Activated effector memory CD4-positive, alpha-beta T cell treated with Interleukin-2 at 50 U/mL for 16 hours (primary cell): ENCODE measurements around the gene DPEP3.
A peak's percentile ranks its signal among the peaks of the same experiment; 100 is the strongest.
"Not testable (repeated sequence)": the region's sequence is repeated elsewhere in the genome, so short reads cannot be mapped to it uniquely, and the experiment has no call there.

ENCODE experiments used
- DNase-seq: peaks from one replicate; pipeline ENCODE4 v3.0.0-alpha.2; 2020

DPEP3 gene

DNA sequence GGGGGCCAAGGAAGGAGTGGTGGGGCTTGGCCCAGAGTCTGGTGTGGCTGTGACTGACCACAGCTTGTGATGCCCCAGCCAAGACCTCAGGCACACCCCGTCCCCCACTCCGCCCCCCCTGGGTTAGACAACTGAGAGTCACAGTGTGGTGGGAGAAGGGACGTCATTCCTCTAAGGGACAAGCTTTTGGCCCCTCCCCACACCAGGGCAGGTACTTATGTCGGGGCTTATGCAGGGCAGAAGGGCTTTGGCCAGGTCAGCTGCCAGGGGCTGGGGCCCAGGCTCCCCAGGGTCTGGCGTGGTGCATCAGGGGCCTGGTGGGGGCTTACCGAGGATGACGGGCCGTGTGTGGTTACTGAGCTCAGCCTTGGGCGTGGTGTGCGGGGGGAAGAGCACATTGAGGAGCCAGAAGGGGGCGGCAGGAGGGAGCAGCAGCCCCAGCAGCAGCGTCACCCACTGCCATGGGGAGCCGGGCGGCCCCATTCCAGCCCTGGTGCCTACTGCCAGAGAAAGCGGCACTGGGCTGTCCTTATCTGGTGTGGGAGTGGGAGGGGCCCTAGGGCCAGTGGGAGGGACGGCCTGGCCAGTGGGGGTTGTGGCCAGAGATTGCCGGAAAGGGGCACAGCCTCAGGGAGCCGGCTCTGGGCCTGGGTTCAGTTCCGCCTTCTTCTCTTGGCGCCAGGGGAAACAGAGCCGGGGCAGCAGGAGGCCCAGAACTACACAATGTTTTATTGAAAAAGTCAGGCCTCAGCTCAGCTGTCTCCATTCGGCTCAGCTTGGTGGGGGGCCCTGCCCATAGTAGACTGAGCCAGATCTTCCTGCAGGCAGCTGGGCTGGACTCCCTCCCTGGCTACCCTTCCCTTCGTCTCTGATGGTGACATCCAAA, 36.4 kb downstream of the DPEP3 start, which contains the start of gene LCAT:
LCAT (minus strand) TSS at position 502 of the 886 bp plus-strand sequence; CDS start at position 483, 19 bp downstream.
- no peak for DNase-seq

DNA sequence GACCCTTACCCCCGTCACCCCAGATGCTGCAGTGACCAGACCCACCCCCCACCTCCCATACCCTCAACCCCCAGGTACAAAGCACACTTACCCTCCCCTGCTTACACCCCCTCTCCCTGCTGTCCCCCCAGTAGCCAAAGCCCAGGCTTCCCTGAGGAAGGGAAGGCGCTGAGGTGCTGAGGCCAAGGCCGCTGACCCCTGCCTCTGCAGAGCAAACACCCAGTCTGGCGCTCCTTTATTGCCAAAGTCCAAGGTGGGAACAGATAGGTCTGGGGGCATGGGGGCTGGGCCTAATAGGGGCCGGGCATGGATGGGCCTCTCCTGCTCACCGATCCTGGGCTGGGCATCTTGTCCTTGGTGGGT, 37.1 kb downstream of the DPEP3 start:
- DNase-seq = no peak

DNA sequence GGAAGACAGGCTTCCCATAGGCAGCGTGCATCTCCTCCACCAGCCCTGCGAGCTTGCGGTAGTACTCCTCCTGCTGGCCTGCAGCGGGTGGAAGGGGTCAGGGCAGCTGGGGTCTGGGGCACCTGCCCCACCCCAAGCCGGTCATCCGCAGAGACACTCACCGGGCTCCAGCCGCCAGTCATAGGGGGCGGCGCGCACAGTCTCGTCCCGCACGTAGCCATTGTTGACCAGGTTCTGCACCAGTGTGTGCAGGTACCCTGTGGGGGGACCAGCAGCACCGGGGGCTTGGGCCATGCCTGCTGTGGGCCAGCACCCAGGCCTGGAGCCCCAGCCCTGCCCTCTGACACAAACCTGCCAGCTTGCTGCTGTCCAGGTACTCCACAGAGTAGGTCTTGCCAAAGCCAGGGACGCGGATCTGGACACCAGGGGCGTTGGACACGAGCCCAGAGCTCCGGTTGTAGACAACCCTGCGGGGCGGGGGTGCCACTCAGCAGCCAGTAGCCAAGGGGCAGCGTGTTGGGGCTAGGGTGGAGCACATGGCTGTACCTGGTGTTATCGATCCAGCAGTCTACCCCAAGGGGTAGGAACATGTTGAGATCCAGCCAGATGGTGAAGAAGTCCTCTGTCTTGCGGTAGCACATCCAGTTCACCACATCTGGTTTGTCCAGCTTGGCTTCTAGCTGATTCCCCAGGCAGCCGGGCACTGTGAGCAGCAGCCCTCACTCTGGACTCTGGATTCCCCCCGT, 37.6 kb downstream of the DPEP3 start:
- DNase-seq = no peak

DNA sequence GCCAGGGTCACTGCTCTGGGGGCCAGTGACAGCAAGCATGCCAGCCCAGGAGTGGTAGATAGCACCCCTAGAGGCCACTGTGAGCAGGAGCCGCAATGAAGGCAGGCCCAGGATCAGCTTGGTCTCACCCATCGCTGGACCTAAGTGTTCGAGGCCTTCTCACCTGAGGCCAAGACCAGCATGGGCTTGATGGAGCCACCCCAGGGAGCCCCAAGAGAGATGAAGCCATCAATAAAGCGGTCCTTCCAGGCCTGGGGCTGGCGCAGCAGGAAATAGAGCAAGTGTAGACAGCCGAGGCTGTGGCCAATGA, 38.1 kb downstream of the DPEP3 start:
- DNase-seq = no peak

DNA sequence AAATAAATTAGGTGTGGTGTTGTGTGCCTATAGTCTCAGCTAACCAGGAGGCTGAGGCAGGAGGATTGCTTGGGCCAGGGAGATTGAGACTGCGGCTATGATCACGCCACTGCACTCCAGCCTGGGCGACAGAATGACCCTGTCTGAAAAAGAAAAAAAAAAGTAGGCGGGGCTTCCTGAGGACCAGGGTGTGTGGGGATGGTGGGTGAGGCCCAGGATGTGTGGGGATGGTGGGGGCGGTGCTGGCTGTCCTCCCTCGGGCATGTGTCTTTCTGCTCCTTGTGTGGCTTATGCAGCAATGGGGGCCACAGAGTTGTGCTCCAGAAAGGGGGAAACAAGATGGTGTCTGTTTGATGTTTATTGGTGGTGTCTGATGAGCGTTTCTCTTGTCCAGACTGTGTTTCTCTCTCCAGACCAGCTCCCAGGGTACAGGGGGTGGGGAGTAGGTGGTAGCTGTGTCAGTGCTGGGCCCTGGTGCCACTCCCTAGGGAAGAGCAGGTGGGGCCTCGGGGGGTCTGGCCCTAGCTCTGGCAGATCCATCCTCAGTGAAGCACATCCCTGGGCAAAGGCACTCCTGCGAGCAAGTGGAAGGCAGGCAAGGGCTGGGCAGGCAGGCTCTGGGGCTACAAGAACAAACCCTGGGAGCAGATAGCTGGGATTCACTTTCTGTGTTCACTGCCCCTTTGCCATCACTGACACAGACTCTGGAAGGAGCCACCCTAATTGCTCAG, 38.7 kb downstream of the DPEP3 start:
- no peak for DNase-seq

DNA sequence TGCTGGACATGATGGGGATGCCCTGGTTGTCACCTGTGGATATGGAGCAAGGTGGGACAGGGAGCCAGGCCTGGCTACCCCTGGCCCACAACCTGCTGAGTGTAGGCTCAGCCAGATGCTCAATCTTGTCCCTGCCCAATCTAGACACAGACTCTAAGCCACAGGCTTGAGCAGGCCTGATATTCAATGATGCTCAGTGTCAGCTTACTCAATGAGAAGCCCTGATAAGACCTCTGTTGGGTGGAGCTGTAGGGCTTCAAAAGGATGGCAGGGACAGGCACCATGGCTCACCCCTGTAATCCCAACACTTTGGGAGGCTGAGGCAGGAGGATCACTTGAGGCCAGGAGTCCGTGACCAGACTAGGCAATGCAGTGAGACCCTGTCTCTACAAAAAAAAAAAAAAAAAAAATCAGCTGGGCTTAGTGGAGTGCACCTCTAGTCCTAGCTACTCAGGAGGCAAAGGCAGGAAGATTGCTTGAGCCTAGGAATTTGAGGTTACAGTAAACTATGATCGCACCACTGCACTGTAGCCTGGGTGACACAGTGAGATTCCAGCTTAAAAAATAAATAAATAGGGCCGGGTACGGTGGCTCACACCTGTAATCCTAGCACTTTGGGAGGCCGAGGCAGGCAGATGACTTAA, 39.7 kb downstream of the DPEP3 start:
- no peak for DNase-seq

DNA sequence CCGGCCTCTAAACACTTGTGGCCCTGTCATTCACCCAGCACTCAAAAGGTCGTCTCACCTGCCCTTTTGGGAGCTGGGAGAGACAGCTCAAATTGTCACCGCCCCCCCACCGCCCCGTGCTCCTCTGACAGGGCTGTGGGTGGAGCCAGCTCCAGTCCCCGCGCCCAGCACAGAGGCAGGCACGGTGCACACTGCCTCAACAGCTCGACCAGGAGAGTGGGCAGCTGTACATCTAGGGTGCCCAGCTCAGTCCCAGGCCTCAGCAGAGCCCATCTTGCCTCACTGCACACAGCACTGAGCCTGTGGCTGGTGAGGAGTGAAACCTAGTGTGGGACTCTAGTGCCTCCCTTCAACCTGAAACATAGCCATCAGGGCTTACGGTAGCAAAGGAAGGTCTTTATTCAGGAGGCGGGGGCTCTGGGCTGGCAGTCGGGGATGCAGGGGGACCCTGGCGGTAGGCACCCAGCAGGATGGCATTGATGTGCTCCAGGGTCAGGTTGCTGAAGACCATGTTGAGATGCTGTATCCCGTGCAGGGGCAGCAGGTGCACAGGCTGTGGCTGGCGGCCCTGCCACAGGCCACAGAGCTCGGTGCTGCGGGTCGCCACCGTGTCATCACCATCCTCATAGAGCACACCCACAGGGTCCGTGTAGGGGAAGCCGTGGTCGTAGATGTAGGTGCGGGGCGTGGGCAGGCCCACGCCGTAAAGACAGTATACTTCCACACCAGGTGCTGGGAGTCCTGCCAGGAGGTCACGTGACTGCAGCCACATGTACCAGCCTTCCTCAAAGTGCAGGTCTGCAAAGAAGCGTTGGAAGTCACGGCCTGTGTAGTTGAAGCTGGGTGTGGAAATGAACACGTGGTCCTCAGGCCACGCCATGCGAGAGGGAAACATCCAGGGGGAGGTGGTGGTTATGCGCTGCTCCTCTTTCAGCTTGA, 40.5 kb downstream of the DPEP3 start:
- DNase-seq = no peak

DNA sequence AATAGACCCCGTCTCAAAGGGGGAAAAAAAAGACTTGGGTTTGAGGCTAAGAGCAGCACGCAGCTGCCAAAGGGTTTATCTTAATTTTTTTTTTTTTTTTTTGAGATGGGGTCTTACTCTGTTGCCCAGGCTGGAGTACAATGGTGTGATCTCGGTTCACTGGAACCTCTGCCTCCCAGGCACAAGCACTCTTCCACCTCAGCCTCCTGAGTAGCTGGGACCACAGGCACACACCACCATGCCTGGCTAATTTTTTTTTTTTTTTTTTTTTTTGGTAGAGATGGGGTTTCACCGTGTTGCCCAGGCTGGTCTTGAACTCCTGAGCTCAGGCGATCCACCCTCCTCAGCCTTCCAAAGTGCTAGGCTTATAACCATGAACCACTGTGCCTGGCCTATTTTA, 42.6 kb downstream of the DPEP3 start:
- not testable (repeated sequence) for DNase-seq

DNA sequence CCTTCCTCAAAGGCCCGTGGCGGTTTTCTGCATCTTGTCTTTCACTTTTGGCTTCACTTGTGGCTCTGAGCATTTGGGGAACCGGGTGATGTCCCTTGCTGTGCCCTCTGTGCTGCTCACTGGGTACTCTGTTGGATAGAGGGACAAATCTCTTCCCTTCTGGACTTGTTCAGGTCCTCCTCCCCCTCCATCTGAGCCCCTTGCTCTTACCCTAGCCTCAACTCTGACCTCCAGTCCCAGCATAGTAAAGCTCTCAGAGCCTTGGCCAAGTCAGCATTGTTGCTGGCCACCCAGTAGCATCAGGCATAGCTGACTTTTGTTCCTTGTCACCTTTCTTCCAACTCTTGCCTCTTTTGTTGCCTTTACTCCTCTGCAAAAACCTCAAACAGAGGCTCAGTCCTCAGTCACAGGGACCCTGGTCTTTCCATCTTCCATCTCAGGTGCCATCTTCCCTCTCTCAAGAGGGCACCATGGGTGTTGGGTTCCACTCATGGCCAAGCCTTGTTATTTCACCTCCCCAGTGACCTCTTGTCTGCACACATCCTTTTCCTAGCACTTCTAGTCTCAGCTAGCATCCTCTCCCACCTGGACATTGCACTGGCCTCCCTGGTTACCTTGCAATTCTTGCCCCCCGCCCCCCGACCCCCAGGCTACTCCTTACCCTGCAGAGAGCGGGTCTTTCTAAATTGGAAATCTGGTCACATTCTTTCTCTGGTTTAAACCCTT, 43.3 kb downstream of the DPEP3 start:
- DNase-seq = peak; percentile 68

DNA sequence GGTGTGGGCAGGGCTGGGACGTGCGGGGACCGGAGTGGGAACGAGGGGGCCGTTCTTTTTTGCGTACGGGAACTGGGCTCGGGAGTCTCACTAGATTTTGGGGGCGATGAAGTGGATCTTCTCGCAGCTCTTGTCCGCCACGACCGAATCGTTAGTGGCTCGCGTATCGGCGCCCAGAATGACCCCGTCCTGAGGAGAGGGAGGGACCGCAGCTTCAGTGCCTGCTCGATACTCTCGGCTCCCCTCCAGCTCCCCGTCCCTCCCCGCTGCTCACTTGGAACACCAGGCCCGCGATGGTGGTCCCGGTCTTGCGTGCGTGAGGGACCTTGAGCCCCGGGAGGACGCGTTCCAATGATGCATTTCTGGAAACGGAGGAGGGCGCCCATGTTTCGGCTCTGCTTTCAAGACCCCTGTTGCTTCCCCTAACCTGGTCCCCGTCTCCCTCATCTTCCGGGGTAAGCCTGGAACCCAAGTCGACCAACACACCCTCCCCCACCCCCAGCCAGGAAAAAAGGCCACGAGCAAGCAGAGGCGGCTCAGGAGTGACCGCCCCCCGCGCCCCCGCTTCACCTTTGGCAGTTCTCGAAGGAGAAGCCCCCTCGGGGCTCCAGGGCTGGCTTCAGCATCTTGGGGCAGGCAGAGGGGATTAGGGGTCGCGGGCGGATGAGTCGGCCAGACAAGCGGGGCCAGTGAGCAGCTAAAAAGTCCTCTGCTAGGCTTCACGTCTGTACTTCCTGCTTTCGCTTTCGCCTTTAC, 44.0 kb downstream of the DPEP3 start, which contains the start of gene PSMB10:
PSMB10 (minus strand) TSS at position 727 of the 756 bp plus-strand sequence; CDS start at position 626, 101 bp downstream.
- DNase-seq = no peak

DNA sequence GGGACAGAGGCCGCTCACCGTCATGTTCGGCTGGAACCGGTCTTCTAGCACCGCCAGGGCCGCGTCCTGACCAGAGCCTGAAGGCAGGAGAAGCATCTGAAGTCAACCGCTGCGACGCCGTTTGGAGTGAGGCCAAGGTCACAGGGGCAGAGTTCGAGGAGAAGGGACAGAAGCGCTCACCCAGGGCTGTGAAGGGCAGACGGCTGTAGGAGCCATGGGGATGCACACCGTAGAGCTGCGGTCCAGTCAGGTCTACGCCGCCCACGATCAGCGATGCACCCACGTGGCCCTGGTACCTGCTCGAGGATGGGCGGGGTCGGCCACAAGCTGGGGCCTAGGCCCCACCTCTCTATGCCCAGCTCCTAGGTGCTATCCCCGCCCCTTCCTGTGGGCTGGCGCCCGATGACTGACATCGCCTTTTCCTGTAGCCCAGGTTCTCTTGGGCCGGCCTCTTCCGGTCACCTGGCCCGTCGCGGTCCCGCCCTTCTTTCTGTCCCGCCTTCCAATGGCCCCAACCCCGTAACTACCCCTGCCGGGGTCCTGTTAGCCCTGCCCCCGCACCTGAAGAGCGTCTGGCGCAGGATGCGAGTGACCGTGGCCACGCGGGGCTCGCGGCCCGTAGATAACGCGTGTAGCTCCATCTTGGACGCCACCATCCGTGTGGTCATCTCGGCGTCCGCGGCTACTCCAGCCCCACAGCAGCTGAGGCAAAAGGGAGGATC, 44.7 kb downstream of the DPEP3 start:
- peak; percentile 95 for DNase-seq

DNA sequence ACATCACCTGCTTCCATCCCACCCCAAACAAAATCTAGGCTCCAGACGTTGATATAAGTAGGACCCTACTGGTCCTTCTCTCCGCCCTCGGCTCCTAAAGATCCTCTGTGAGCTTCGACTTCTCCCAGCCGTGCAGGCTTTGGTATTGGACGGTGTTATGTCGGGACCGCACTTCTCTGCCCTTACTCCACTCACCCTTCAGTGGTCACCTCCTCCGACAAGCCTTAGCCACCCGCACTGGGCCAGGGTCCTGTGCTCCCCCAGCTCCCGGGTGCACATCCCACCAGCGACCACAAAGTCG, 45.2 kb downstream of the DPEP3 start:
- DNase-seq = no peak

DNA sequence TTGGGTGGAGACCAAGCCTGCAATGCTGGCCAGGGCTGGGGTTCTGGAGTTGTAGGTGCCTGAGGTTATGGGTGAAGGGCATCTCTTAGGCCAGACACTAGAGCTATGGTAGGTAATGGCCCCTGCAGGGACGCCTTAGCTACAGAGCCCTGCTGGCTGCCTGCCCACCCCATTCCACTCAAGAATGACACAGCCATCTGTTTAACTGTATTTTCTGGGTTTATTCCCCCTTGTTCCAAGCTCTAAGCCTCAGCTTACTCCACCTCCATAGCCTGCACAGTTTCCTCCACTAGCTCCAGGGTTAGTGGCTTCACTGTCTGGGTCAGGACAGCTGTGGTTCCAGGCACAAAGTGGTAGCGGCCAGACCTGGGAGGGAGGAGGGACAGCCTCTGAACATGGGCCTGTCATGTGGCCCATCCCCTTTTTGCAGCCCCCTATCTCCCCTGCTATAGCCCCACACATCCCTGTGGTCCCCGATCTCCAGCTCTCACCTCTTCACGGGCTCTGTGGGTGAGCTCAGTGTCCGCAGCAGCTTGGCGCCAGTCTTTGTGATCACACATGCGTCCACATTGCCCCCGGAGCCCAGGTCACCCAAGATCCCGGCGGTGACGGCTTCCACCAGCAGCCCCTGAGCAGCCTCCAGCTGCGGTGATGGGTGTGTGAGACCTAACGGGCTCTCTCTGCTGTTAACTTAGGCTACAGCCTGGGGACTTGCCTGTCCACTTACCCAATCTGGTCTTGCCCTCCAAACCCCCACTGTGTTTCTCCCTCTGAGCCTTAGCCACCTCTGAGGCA, 45.8 kb downstream of the DPEP3 start:
- DNase-seq = no peak

DNA sequence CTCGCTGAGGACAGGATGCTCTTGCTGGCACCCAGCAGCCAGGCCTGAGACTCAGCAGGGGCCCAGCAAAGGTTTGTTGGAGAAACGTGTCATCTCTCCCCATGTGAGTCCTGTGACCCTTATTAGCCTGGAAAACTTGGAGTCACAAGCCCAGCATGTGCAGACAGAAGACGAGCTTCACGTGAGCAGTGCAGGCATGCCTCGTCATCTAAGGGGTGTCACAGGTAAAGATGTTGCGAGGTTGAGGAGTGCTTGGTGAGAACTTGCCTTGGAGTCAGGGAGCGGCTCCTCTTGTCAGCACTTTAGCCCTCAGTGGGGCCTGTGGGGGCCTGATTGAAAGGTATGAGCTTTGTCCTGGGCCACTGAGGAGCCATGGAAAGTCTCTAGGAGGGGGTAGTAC, 46.5 kb downstream of the DPEP3 start:
- DNase-seq = no peak

DNA sequence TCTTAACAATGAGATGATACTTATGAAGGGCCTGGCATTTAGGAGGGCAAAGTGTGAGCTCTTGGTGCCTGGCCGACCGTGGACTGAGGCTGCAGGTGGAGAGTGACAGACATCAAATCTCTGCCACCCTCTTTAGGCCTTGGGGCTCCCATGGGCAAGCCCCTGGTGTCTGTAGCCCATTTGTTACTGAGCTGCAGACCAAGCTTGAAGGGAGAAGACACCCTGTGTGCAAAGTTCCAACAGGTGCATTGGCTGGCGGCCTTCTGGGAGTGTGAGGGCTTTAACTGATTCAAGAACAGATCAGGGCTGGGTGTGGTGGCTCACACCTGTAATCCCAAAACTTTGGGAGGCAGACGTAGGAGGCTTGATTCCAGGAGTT, 47.8 kb downstream of the DPEP3 start:
- no peak for DNase-seq

DNA sequence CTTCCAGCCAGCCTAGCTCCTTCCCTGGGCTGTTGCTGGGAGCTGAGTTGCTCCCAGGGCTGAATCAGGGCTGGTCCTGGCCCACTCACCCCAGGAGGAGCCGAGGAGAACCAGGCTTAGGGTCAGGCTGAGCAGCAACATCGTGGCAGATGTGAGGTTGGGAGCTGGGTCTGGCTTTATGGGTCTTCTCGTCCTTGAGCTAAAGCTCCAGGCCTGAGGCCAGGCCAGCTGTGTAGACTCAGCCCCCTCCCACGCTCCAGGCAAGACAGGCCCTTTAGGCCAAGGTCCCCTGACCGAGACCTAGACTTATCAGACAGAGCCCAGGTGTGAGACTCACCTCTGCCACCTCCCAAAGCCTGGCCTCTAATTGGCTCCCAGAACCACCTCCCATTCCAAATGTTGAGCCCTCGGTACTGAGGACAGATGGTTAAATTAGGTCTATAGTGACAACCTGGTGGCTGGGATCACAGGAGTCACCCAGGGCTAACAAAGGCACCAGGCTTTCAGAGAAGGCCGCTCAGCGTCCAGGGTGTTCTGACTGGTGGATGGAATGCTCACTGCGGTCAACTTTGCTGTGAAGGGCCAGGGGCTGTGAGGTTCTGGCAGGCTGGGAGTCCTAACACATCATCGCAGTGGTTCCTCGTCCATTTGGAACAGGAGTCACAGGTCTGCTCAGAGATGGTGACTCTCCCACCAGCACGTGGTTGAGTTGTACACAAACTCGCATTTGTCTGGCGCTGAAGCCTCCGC, 48.4 kb downstream of the DPEP3 start, which contains the start of gene CTRL:
CTRL (minus strand) TSS at position 151 of the 750 bp plus-strand sequence; CDS start at position 141, 10 bp downstream.
- DNase-seq = no peak

DNA sequence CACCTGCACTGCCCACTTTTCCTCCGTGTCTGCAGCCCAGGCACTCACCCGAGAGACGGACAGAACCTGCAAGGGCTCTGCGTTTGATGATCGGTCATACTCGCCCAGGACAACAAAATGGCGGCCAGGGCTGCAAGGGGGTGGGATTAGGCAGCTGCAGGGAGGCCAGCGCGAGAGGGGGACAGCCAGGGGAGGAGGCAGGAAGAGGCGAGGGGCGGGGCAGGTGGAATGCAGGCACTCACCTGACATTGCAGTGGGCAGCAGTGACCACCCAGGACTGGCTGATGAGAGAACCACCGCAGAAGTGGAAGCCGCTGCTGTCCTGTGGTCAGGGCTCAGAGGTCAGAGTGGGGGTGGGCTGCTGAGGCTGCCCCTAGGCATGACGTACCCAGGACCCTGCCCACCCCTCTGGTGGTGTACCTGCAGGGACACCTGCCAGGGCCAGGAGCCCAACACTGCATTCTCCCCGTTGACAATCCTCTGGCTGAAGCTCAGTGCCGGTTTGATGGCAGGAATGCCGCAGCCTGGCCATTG, 49.6 kb downstream of the DPEP3 start:
- DNase-seq = no peak

DNA sequence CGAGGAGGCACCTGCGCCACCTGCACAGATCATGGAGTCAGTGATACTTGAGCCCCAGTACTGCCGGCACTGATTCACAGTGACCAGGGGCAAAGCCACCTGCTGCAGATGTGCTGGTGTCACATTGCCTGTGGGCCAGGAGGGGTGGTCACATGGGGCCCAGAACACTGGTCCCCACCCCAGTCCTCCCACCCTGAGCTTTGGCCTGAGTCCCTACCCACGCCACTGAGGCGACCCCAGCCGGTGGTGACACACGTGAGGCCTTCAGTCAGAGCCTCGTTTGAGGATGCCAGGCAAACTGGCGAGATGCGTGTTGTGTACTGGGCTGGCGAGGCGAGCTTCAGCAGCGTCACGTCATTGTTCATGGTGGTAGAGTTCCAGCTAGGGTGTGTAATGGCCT, 50.1 kb downstream of the DPEP3 start:
- DNase-seq = no peak
